IPS-18a (cell line): Measurements from ENCODE around the gene LPAR1.
A peak's percentile ranks its signal among the peaks of the same experiment; 100 is the strongest.
"Not testable (repeated sequence)": the region's sequence is repeated elsewhere in the genome, so short reads cannot be mapped to it uniquely, and the experiment has no call there.

Experiments used
- H3K27ac ChIP-seq: one replicate; pipeline ENCODE4 v1.5.1; 2013; ENCODE audit warnings: low read length
- H3K27me3 ChIP-seq: one replicate; pipeline ENCODE4 v1.6.1; 2013; ENCODE audit warnings: mild to moderate bottlenecking, low read length; ENCODE audit not compliant: control insufficient read depth, insufficient read depth
- H3K36me3 ChIP-seq: one replicate; pipeline ENCODE4 v1.6.1; 2013; ENCODE audit warnings: low read depth, low read length; ENCODE audit not compliant: control insufficient read depth
- H3K4me1 ChIP-seq: one replicate; pipeline ENCODE4 v1.6.1; 2013; ENCODE audit warnings: low read depth, low read length; ENCODE audit not compliant: control insufficient read depth
- H3K4me3 ChIP-seq: one replicate; pipeline ENCODE4 v1.5.1; 2013; ENCODE audit warnings: low read length
- H3K9ac ChIP-seq: one replicate; pipeline ENCODE4 v1.6.1; 2013; ENCODE audit warnings: mild to moderate bottlenecking, low read length, moderate library complexity
- H3K9me3 ChIP-seq: one replicate; pipeline ENCODE4 v1.6.1; 2013; ENCODE audit warnings: low read depth, low read length; ENCODE audit not compliant: control insufficient read depth

The LPAR1 gene

DNA sequence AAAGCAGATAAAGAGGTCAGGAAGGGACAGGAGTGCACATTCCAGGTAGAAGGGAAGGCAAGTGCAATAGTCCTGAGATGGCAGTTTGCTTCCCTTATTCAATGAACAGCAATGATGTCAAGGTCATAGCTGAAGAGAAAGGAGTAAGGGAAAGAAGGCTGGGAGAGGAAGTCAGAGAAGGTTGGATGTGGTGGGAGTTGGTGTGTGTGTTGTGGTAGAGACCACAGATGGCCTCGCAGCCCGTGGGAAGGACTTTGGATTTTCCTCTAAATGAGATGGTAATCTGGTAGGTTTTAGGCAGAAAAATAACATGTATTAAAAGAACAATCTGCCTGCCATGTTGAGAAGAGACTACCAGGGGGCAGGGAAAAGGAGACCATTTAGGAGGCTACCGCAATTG, 25.1 kb upstream of the LPAR1 start:
- no peak overlapping the region for H3K27ac ChIP-seq
- H3K9ac ChIP-seq, result no peak overlapping the region
- H3K4me3 ChIP-seq, result no peak overlapping the region
- H3K27me3 ChIP-seq, result no peaks in the 10 kb centered on the region
- peaks cover 2% of the 10 kb centered on the region for H3K9me3 ChIP-seq
- no peaks in the 10 kb centered on the region for H3K36me3 ChIP-seq
- no peaks in the 10 kb centered on the region for H3K4me1 ChIP-seq

DNA sequence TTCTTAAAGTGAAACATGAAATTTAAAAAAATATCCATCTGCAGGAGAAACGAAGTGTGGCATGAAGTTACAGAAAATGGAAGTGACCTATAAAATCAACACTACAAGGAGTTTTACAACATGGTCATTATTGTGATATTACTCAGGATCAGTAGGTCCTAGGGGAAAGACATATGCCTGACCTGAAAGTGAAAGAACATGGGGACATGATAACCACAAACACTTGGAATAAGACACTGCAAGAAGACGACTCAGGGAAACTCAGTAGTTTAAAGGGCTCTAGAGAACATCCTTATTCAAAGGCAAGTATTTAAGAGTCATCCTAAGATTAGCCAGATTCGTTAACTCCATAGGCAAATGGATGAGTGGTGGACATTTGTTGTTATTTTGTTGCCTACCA, 19.9 kb upstream of the LPAR1 start:
- no peaks in the 10 kb centered on the region for H3K27me3 ChIP-seq
- H3K9ac ChIP-seq, result no peak overlapping the region
- no peak overlapping the region for H3K27ac ChIP-seq
- no peak overlapping the region for H3K4me3 ChIP-seq
- H3K9me3 ChIP-seq, result peaks cover 2% of the 10 kb centered on the region
- no peaks in the 10 kb centered on the region for H3K4me1 ChIP-seq
- no peaks in the 10 kb centered on the region for H3K36me3 ChIP-seq

DNA sequence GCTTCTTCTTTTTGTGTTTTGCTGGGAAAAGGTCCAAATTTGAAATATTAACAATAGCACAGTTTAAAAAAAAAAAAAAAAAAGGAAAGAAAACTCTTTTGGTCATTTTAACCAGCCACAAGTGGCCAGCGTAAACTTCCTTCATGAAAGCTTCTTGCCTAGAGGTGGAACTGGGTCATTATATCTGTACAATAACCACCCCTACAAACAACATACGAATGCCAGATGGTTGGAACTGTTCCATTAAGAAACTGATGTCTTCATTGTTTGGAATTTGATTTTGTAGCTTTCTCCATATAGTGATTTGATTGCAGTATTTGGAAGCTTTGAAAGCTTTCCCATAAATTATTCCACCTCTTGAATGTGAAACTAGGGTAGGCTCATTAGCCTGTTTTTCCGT, 18.3 kb upstream of the LPAR1 start:
- Histone ChIP-seq H3K9ac (no peak overlapping the region), H3K4me3 (no peak overlapping the region), H3K27ac (no peak overlapping the region), H3K4me1 (no peaks in the 10 kb centered on the region), H3K36me3 (no peaks in the 10 kb centered on the region), H3K9me3 (peaks cover 2% of the 10 kb centered on the region), H3K27me3 (no peaks in the 10 kb centered on the region)

DNA sequence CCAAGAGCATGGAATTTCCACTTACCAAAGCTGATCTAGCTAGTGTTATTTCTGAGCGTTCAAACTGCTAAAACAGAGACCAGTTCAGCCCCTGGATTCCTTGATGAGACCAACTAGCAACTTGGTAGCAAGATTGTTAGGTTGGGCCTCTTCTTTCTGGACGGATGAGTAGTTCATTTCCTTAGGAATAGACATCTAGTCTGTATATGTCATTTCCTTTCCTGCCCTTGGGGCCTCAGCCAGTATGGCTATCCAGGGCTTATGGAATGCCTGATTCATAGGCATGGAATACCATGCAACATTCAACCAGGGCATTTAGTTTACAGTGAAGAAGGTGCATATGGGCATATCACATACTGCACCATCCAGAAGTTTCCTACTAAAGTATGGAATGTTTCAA, 14.5 kb upstream of the LPAR1 start:
- H3K4me1 ChIP-seq, result no peaks in the 10 kb centered on the region
- no peak overlapping the region for H3K4me3 ChIP-seq
- no peaks in the 10 kb centered on the region for H3K9me3 ChIP-seq
- no peaks in the 10 kb centered on the region for H3K27me3 ChIP-seq
- H3K36me3 ChIP-seq, result no peaks in the 10 kb centered on the region
- no peak overlapping the region for H3K27ac ChIP-seq
- H3K9ac ChIP-seq, result no peak overlapping the region

DNA sequence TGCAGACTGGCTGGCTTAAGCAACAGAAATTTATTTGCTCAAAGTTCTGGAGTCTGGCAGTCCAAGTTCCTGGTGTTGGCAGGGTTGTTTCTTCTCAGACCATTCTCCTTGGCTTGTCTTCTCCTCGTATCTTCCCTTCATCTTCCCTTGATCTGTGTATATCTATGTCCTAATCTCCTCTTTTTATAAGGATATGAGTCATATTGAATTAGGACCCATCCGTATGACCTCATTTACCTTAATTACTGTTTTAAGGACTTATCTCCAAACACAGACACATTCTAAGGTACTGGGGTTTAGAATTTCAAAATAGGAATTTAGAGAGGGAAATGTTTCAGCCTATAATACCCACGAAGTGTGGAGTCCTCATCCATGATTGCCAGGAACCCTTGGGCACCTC, 13.1 kb upstream of the LPAR1 start:
- Histone ChIP-seq H3K9me3 (no peaks in the 10 kb centered on the region), H3K27ac (no peak overlapping the region), H3K36me3 (no peaks in the 10 kb centered on the region), H3K4me3 (no peak overlapping the region), H3K27me3 (no peaks in the 10 kb centered on the region), H3K9ac (no peak overlapping the region), H3K4me1 (no peaks in the 10 kb centered on the region)

DNA sequence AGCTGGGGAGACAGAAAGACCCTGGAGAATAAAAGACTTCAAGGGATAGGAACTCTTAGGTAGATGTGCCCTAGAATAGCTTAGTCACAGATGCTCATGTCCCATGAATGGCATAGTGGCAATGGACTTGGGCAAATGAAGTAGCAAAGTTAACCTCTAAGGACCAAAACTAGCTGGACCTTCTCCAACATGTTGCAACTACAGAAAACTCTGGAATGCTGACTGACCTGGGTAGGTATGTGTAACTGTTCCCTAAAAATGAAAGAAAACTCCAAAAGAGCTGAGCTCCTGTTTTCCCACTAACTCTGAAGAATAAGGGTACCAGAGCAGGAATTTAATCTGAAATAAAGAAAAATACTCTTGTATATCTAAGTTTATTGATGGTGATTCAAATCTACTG, 12.5 kb upstream of the LPAR1 start:
- no peaks in the 10 kb centered on the region for H3K4me1 ChIP-seq
- no peaks in the 10 kb centered on the region for H3K27me3 ChIP-seq
- no peak overlapping the region for H3K9ac ChIP-seq
- no peaks in the 10 kb centered on the region for H3K36me3 ChIP-seq
- no peak overlapping the region for H3K27ac ChIP-seq
- H3K4me3 ChIP-seq, result no peak overlapping the region
- H3K9me3 ChIP-seq, result no peaks in the 10 kb centered on the region

DNA sequence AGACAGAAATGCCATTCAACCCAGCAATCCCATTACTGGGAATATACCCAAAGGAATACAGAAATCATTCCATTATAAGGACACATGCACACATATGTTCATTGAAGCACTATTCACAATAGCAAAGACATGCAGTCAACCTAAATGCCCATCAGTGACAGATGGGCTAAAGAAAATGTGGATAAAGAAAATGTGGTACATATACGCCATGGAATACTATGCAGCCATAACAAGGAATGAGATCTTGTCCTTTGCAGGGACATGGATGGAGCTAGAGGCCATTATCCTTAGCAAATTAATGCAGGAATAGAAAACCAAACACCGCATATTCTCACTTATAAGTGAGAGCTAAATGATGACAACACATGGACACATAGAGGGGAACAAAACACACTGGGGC, 9.0 kb upstream of the LPAR1 start:
- not testable (repeated sequence) for H3K9ac ChIP-seq, H3K4me1 ChIP-seq, H3K4me3 ChIP-seq, H3K27me3 ChIP-seq, H3K27ac ChIP-seq, H3K36me3 ChIP-seq, H3K9me3 ChIP-seq

DNA sequence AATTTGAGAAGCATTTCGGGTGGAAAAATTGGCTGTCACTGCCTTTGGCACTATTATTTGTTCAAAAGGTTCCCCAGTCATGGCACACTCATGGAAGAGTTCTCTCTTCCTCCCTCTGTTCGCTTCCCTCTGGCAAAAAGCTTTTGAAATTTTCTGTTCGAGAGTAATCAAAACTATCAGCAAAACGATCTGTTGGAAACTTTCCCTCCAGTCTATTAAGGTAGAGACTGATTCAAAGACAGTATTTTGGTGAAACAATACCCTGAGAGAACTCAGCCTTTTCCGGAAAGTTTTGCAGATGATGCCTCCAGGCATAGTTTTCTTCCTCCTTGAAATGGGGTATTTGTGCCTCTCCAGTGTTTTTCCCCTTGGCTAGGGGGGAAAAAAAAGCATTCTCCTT, 3.6 kb upstream of the LPAR1 start:
- Histone ChIP-seq H3K4me3 (no peak overlapping the region), H3K4me1 (peaks cover 4% of the 10 kb centered on the region), H3K9ac (no peak overlapping the region), H3K9me3 (no peaks in the 10 kb centered on the region), H3K36me3 (no peaks in the 10 kb centered on the region), H3K27ac (no peak overlapping the region), H3K27me3 (peaks cover 27% of the 10 kb centered on the region)

DNA sequence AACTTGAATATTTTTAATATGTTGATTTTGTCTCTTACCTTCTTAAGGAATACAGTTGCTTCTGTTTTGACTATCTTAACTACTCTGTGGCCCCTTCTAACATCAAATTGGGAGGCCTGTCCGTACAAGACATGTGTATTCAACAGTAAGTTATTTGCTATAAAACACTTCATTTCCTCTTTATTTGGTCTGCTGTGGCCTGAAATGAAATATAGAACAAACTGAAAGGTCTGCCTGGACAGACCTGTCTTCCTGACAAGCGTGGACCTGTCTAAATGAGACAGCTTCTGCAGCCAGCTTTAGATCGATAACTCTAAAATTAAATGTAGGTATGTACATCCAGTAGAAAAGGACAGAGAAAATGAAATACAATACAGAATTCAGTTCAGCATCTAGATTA, 2.2 kb upstream of the LPAR1 start:
- Histone ChIP-seq H3K9ac (no peak overlapping the region), H3K27me3 (peaks cover 37% of the 10 kb centered on the region), H3K36me3 (no peaks in the 10 kb centered on the region), H3K9me3 (no peaks in the 10 kb centered on the region), H3K4me1 (peaks cover 9% of the 10 kb centered on the region), H3K4me3 (no peak overlapping the region), H3K27ac (no peak overlapping the region)

DNA sequence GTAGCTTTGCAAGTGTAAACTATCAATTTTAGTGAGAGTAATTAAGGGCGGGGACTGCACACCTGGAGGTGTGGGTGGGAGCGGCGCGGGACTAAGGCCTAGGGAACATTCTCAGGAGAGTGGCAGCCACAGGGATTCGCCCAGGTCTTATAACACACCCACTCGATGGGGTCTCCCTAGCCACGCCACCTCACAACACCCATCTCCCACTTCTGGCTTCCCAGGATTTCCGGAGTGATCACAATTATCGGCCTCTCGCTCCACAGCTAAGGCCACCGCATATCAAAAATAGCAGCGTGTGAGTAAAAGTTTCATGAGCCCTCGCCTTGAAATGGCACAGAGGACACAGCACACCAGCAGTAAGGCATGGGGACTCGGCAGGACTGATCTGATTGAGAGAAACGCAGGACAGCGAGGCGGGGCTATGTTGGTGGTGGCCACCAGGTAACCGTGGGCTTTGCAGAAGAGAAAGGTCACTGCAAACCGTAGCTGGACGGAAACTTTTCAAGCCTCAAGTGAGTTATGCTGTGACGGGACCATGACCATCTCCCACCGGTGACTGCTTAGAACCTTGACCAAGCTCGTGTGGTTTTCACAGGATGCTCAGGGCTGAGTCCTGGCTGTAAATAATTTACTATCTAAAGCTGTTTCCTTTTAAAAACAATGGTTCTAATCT, 1.1 kb upstream of the LPAR1 start:
- Histone ChIP-seq H3K36me3 (no peaks in the 10 kb centered on the region), H3K27ac (no peak overlapping the region), H3K27me3 (peaks cover 37% of the 10 kb centered on the region), H3K9ac (no peak overlapping the region), H3K4me3 (peak overlapping the region; percentile 66), H3K4me1 (peaks cover 9% of the 10 kb centered on the region), H3K9me3 (no peaks in the 10 kb centered on the region)

DNA sequence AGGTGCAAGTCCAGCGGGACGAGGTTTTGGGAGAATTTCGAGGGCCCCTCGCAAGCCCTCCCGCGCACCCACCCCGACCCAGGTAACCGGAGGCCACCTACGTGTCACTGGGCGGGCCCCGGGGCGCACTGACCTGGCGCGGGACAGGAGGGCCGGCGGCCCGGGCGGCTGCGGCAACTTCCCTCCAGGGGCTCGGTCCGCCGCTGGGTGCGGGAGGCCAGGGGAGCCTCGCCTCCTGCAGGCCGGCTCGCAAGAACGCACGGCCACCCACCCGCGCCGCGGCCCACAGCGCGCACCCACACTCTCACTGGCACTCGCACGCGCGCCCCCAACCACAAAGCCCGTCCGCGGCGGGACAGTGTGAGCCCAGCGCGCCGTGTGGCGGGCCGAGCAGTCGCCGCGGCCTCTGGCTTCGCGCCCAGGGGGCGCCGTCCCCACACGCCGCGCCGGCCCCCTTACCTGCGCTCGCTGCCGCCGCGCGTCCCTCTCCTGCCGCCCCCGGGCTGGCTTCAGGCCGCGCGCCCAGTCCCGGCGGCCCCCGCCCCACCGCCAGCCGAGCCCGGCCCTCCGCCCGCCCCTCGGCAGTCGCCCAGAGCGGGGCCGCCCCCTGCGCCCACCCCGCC, 451 bp downstream of the LPAR1 start:
- H3K9ac ChIP-seq, result peak overlapping the region; percentile 23
- H3K9me3 ChIP-seq, result no peaks in the 10 kb centered on the region
- peaks cover 9% of the 10 kb centered on the region for H3K4me1 ChIP-seq
- no peak overlapping the region for H3K27ac ChIP-seq
- H3K36me3 ChIP-seq, result no peaks in the 10 kb centered on the region
- H3K4me3 ChIP-seq, result peak overlapping the region; percentile 69
- peaks cover 37% of the 10 kb centered on the region for H3K27me3 ChIP-seq

DNA sequence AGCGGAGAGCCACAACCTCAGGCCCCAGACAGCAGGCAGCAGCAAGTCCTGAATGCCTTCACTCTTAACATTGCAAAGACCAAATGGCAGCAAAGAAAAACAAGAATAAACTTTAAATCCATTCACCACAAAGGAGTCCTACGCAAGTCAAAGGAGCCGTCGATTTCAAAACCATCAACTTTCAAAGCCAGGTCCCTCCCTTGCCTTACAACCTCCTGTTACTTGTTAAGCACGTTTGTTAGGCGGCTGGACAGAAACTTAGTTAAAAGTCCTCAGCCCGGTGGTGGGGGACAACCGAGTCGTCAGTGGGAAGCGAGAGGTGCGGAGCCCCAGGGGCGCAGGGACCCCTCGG, 938 bp downstream of the LPAR1 start:
- peak overlapping the region; percentile 69 for H3K4me3 ChIP-seq
- peaks cover 9% of the 10 kb centered on the region for H3K4me1 ChIP-seq
- peak overlapping the region; percentile 23 for H3K9ac ChIP-seq
- no peak overlapping the region for H3K27ac ChIP-seq
- no peaks in the 10 kb centered on the region for H3K9me3 ChIP-seq
- peaks cover 37% of the 10 kb centered on the region for H3K27me3 ChIP-seq
- H3K36me3 ChIP-seq, result no peaks in the 10 kb centered on the region
